ENCODE measurements around the gene CDH9. TPM values are rescaled to one million over a fixed set of nuclear protein-coding genes. Genes with fewer than 3 reads are reported as not detected.

Gene CDH9
- total RNA-seq, 5 donors from 2014 or later (not counting 1 experiment from before 2014, with no cell fraction given): 0.13 TPM; not detected in 4

- no peaks in the 10 kb centered on the region for H3K4me1 ChIP-seq (ENCODE audit: control insufficient read depth in 1 of 2, extremely low read depth in 1 of 2, insufficient read depth in 2 of 2, low read length in 2 of 2)
- no CpG with 5 or more reads among the region's 2 CpGs for WGBS (ENCODE audit: insufficient coverage)
- Mint-ChIP-seq H3K36me3 (no peaks in the 10 kb centered on the region), H3K27me3 (no peaks in the 10 kb centered on the region), H3K4me1 (no peaks in the 10 kb centered on the region), H3K4me3 (no peak overlapping the region), H3K9me3 (peaks cover 17 to 35% (median 18%) of the 10 kb centered on the region in 3 donors), H3K27ac (no peak overlapping the region)
- no peak for ATAC-seq (replicated peaks in 1 of 4)
- no peak overlapping the region for H3K27ac ChIP-seq (ENCODE audit: low read length)
- no peaks in the 10 kb centered on the region for H3K9me3 ChIP-seq
- POLR2A ChIA-PET: no interaction called here
- no peak overlapping the region for H3K4me3 ChIP-seq (ENCODE audit: control insufficient read depth in 1 of 2, extremely low read depth in 1 of 2, low read length in 1 of 2)
- no peaks in the 10 kb centered on the region for H3K27me3 ChIP-seq (replicated peaks in 1 of 2; ENCODE audit: control insufficient read depth in 2 of 2, extremely low read depth in 1 of 2, insufficient read depth in 2 of 2, low read length in 1 of 2)
- CTCF ChIA-PET: no interaction called here
- no peak for DNase-seq
- no peaks in the 10 kb centered on the region for H3K36me3 ChIP-seq (ENCODE audit: control insufficient read depth in 2 of 2, extremely low read depth in 1 of 2, insufficient read depth in 1 of 2, low read length in 1 of 2)
Measured at GRCh38 chr5:26932238-26932637, 106.1 kb downstream of the CDH9 start.

GRCh38 chr5:26921439-26921838 is 116.9 kb downstream of the CDH9 start:
- no peaks in the 10 kb centered on the region for H3K4me1 Mint-ChIP-seq
- H3K27ac ChIP-seq (ENCODE audit: low read length): no peak overlapping the region
- peaks cover 13 to 35% (median 20%) of the 10 kb centered on the region in 3 donors for H3K9me3 Mint-ChIP-seq
- no peaks in the 10 kb centered on the region for H3K36me3 ChIP-seq (ENCODE audit: control insufficient read depth in 2 of 2, extremely low read depth in 1 of 2, insufficient read depth in 1 of 2, low read length in 1 of 2)
- no peaks in the 10 kb centered on the region for H3K4me1 ChIP-seq (ENCODE audit: control insufficient read depth in 1 of 2, extremely low read depth in 1 of 2, insufficient read depth in 2 of 2, low read length in 2 of 2)
- POLR2A ChIA-PET: no interaction called here
- WGBS (ENCODE audit: insufficient coverage): 71% methylated on average over 3 of the region's 6 CpGs
- no peak overlapping the region for H3K4me3 Mint-ChIP-seq
- CTCF ChIA-PET: no interaction called here
- H3K36me3 Mint-ChIP-seq: no peaks in the 10 kb centered on the region
- H3K27ac Mint-ChIP-seq: no peak overlapping the region
- no peak for ATAC-seq (replicated peaks in 1 of 4)
- no peaks in the 10 kb centered on the region for H3K27me3 Mint-ChIP-seq
- no peak for DNase-seq
- no peaks in the 10 kb centered on the region for H3K27me3 ChIP-seq (replicated peaks in 1 of 2; ENCODE audit: control insufficient read depth in 2 of 2, extremely low read depth in 1 of 2, insufficient read depth in 2 of 2, low read length in 1 of 2)
- H3K9me3 ChIP-seq: no peaks in the 10 kb centered on the region
- no peak overlapping the region for H3K4me3 ChIP-seq (ENCODE audit: control insufficient read depth in 1 of 2, extremely low read depth in 1 of 2, low read length in 1 of 2)

- DNase-seq: no peak
- Mint-ChIP-seq H3K27me3 (no peaks in the 10 kb centered on the region), H3K27ac (no peak overlapping the region), H3K4me1 (no peaks in the 10 kb centered on the region), H3K9me3 (peaks cover 5 to 14% (median 8%) of the 10 kb centered on the region in 3 donors), H3K36me3 (no peaks in the 10 kb centered on the region), H3K4me3 (no peak overlapping the region)
- ChIA-PET CTCF (no interaction called here), POLR2A (no interaction called here)
- Histone ChIP-seq H3K4me1 (ENCODE audit: control insufficient read depth in 1 of 2, extremely low read depth in 1 of 2, insufficient read depth in 2 of 2, low read length in 2 of 2) (no peaks in the 10 kb centered on the region), H3K27ac (ENCODE audit: low read length) (no peak overlapping the region), H3K4me3 (ENCODE audit: control insufficient read depth in 1 of 2, extremely low read depth in 1 of 2, low read length in 1 of 2) (no peak overlapping the region), H3K9me3 (no peaks in the 10 kb centered on the region), H3K36me3 (ENCODE audit: control insufficient read depth in 2 of 2, extremely low read depth in 1 of 2, insufficient read depth in 1 of 2, low read length in 1 of 2) (no peaks in the 10 kb centered on the region), H3K27me3 (replicated peaks in 1 of 2; ENCODE audit: control insufficient read depth in 2 of 2, extremely low read depth in 1 of 2, insufficient read depth in 2 of 2, low read length in 1 of 2) (no peaks in the 10 kb centered on the region)
- ATAC-seq (replicated peaks in 1 of 4): no peak
- no CpG with 5 or more reads among the region's 4 CpGs for whole genome bisulfite sequencing (ENCODE audit: insufficient coverage)
Measured at GRCh38 chr5:26903469-26903868, 134.9 kb downstream of the CDH9 start.

- ChIA-PET CTCF (no interaction called here), POLR2A (interaction anchor here in 1 of 2 donors (0.6 kb wide), 1 partner anchor 19 kb away, joined by 3 read pairs; no protein-coding TSS in a partner anchor)
- H3K27me3 Mint-ChIP-seq: no peaks in the 10 kb centered on the region
- no peaks in the 10 kb centered on the region for H3K4me1 ChIP-seq (ENCODE audit: control insufficient read depth in 1 of 2, extremely low read depth in 1 of 2, insufficient read depth in 2 of 2, low read length in 2 of 2)
- H3K9me3 ChIP-seq: no peaks in the 10 kb centered on the region
- peaks cover 9 to 17% (median 16%) of the 10 kb centered on the region in 3 donors for H3K9me3 Mint-ChIP-seq
- no peaks in the 10 kb centered on the region for H3K4me1 Mint-ChIP-seq
- H3K4me3 Mint-ChIP-seq: no peak overlapping the region
- no peak for DNase-seq
- H3K27me3 ChIP-seq (replicated peaks in 1 of 2; ENCODE audit: control insufficient read depth in 2 of 2, extremely low read depth in 1 of 2, insufficient read depth in 2 of 2, low read length in 1 of 2): no peaks in the 10 kb centered on the region
- no peak overlapping the region for H3K4me3 ChIP-seq (ENCODE audit: control insufficient read depth in 1 of 2, extremely low read depth in 1 of 2, low read length in 1 of 2)
- H3K27ac ChIP-seq (ENCODE audit: low read length): no peak overlapping the region
- ATAC-seq (replicated peaks in 1 of 4): no peak
- no peaks in the 10 kb centered on the region for H3K36me3 ChIP-seq (ENCODE audit: control insufficient read depth in 2 of 2, extremely low read depth in 1 of 2, insufficient read depth in 1 of 2, low read length in 1 of 2)
- no peaks in the 10 kb centered on the region for H3K36me3 Mint-ChIP-seq
- H3K27ac Mint-ChIP-seq: no peak overlapping the region
Measured at GRCh38 chr5:26894719-26895263, 143.6 kb downstream of the CDH9 start.

GRCh38 chr5:26893078-26893477 is 145.3 kb downstream of the CDH9 start:
- no peaks in the 10 kb centered on the region for H3K4me1 Mint-ChIP-seq

GRCh38 chr5:26889815-26890214 is 148.6 kb downstream of the CDH9 start:
- H3K9me3 Mint-ChIP-seq: peaks cover 0 to 18% (median 5%) of the 10 kb centered on the region in 3 donors
- Histone ChIP-seq H3K4me3 (ENCODE audit: control insufficient read depth in 1 of 2, extremely low read depth in 1 of 2, low read length in 1 of 2) (no peak overlapping the region), H3K27me3 (replicated peaks in 1 of 2; ENCODE audit: control insufficient read depth in 2 of 2, extremely low read depth in 1 of 2, insufficient read depth in 2 of 2, low read length in 1 of 2) (no peaks in the 10 kb centered on the region), H3K4me1 (ENCODE audit: control insufficient read depth in 1 of 2, extremely low read depth in 1 of 2, insufficient read depth in 2 of 2, low read length in 2 of 2) (no peaks in the 10 kb centered on the region), H3K36me3 (ENCODE audit: control insufficient read depth in 2 of 2, extremely low read depth in 1 of 2, insufficient read depth in 1 of 2, low read length in 1 of 2) (no peaks in the 10 kb centered on the region), H3K27ac (ENCODE audit: low read length) (no peak overlapping the region), H3K9me3 (no peaks in the 10 kb centered on the region)
- no peaks in the 10 kb centered on the region for H3K36me3 Mint-ChIP-seq
- no peak overlapping the region for H3K4me3 Mint-ChIP-seq
- WGBS (ENCODE audit: insufficient coverage): no CpG with 5 or more reads among the region's 3 CpGs
- no peak overlapping the region for H3K27ac Mint-ChIP-seq
- ATAC-seq (replicated peaks in 1 of 4): no peak
- no peaks in the 10 kb centered on the region for H3K4me1 Mint-ChIP-seq
- no peaks in the 10 kb centered on the region for H3K27me3 Mint-ChIP-seq
- CTCF ChIA-PET: no interaction called here
- POLR2A ChIA-PET: no interaction called here
- no peak for DNase-seq

More at GRCh38 chr5:26893078-26893477, 145.3 kb downstream of the CDH9 start:
- H3K9me3 ChIP-seq: no peaks in the 10 kb centered on the region
- H3K36me3 Mint-ChIP-seq: no peaks in the 10 kb centered on the region
- H3K27me3 ChIP-seq (replicated peaks in 1 of 2; ENCODE audit: control insufficient read depth in 2 of 2, extremely low read depth in 1 of 2, insufficient read depth in 2 of 2, low read length in 1 of 2): no peaks in the 10 kb centered on the region
- H3K9me3 Mint-ChIP-seq: peaks cover 6 to 19% (median 13%) of the 10 kb centered on the region in 3 donors
- DNase-seq (no peak), ATAC-seq (replicated peaks in 1 of 4) (no peak)
- H3K27ac ChIP-seq (ENCODE audit: low read length): no peak overlapping the region
- no peaks in the 10 kb centered on the region for H3K4me1 ChIP-seq (ENCODE audit: control insufficient read depth in 1 of 2, extremely low read depth in 1 of 2, insufficient read depth in 2 of 2, low read length in 2 of 2)
- ChIA-PET CTCF (no interaction called here), POLR2A (no interaction called here)
- H3K36me3 ChIP-seq (ENCODE audit: control insufficient read depth in 2 of 2, extremely low read depth in 1 of 2, insufficient read depth in 1 of 2, low read length in 1 of 2): no peaks in the 10 kb centered on the region
- H3K27me3 Mint-ChIP-seq: no peaks in the 10 kb centered on the region
- no peak overlapping the region for H3K27ac Mint-ChIP-seq
- H3K4me3 ChIP-seq (ENCODE audit: control insufficient read depth in 1 of 2, extremely low read depth in 1 of 2, low read length in 1 of 2): no peak overlapping the region
- H3K4me3 Mint-ChIP-seq: no peak overlapping the region

GRCh38 chr5:26884481-26884880 is 153.9 kb downstream of the CDH9 start:
- Histone ChIP-seq H3K27me3 (replicated peaks in 1 of 2; ENCODE audit: control insufficient read depth in 2 of 2, extremely low read depth in 1 of 2, insufficient read depth in 2 of 2, low read length in 1 of 2) (no peaks in the 10 kb centered on the region), H3K4me3 (ENCODE audit: control insufficient read depth in 1 of 2, extremely low read depth in 1 of 2, low read length in 1 of 2) (no peak overlapping the region), H3K27ac (ENCODE audit: low read length) (no peak overlapping the region), H3K36me3 (ENCODE audit: control insufficient read depth in 2 of 2, extremely low read depth in 1 of 2, insufficient read depth in 1 of 2, low read length in 1 of 2) (no peaks in the 10 kb centered on the region), H3K4me1 (ENCODE audit: control insufficient read depth in 1 of 2, extremely low read depth in 1 of 2, insufficient read depth in 2 of 2, low read length in 2 of 2) (no peaks in the 10 kb centered on the region), H3K9me3 (no peaks in the 10 kb centered on the region)
- DNase-seq (no peak), ATAC-seq (replicated peaks in 1 of 4) (no peak)
- Mint-ChIP-seq H3K4me3 (no peak overlapping the region), H3K9me3 (peaks cover 0 to 25% (median 21%) of the 10 kb centered on the region in 3 donors), H3K36me3 (no peaks in the 10 kb centered on the region), H3K27ac (no peak overlapping the region), H3K27me3 (no peaks in the 10 kb centered on the region), H3K4me1 (no peaks in the 10 kb centered on the region)
- POLR2A ChIA-PET: no interaction called here
- CTCF ChIA-PET: no interaction called here
- 55% methylated on average over 2 of the region's 2 CpGs for WGBS (ENCODE audit: insufficient coverage)

All from T-cell (primary cell).